Hematopoietic multipotent progenitor cell treated with erythropoietin and hydrocortisone succinate and interleukin-3 and kit ligand, for 17 days (in vitro differentiated cells): ENCODE data around the gene DHRS7.

Source experiments
- DNase-seq: peaks from one replicate; pipeline ENCODE4 v3.0.0-alpha.2; 2015; ENCODE audit warnings: low spot score

The DHRS7 gene

DNA sequence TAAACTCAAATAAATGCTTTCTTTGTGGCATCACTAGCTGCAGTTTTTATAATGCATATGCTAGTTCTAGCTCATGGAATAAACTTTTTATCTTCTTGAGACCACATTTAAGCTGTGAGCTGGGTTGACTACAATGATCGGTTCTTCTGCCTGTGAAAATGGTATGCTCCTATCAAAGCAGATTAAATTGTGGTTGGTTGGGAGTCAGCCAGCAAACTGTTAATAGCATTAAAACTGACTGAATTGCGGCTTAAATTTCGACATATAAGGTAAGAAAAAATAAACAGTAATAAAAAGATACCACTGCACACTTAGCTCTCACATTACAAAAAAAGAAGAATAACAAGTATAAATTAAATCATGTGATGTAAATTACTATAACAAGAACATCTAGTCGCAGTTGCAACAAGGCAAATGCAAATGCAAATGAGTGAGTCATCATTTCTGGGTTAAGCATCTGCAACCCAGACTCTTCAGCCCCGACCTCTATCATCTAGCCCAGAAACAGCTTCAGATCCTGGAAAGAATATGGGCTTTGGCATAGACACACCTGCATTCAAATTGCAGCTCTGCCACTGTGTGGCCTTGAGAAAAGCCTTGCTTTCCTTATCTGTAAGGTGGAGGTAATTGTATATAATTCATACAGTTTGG is 19.8 kb upstream of the DHRS7 start:
- DNase-seq = no peak

DNA sequence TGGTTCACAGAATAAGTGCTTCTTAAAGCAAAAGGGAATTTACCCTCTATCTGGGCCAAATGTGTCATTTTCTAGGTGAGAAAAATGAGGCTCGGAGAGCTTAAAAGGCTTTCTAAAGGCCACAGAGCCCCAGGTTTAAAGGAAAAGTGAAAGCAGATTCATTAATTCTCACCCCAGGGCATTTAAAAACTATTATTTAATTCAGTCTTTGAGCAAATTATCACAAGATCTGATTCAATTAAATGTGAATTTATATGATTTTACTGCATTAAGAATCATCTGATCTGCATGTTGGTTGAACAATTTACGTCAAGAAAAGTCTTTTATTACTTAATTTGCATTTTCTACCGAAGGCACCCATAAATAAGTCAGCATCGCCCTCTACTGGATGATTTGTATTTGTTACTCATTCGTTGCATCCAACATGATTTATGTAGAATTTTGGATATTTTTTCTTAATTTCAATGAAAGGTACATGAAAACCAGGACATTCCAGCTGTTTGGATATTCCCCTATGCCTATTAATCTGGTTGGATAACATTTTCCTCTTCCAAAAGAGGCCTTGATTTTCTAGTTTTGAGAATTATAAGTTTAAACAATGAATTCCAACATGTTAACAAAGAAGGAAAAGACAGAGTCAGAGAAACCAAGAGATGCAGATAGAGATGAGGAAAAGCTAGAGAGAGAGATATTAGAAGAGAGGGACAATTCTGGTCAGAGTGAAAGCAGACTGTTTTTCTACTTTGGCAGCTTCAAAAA is 19.1 kb upstream of the DHRS7 start:
- DNase-seq = peak; percentile 84

DNA sequence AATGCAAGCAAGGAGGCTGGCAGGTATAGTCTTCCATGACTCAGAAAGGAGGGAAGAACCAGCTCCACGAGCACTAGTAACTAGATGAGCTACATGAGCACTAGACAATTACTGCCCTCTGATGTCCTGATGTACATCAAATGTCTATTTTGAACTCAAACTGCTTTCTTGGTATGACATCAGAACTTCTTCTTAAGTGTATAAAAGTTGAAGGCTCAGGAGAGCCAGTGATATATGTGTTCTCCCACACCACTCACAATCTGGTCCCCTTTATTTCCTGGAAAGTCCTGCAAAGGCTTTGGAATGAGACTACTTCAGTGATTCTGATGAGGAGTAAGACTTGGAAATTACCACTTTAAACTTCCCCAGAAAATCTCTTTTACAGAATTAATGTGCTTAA is 18.5 kb upstream of the DHRS7 start:
- DNase-seq = no peak

DNA sequence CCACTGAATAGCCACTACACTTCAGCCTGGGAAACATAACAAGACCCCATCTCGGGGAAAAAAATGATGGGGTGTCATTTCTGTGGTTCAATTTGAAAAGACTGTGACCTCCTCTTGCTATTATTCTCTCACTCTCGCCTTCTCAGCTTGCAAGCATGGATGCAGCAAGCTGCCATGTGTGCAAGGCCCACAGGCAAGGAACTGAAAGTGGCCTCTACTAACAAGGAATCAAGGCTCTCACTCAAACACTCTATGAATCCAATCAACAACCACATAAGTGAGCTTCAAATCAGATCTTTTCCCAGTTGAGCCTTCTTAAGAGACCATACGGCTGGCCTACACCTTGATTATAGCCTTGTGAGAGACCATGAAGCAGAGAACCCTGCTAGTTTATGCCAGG is 17.9 kb upstream of the DHRS7 start:
- DNase-seq = no peak

DNA sequence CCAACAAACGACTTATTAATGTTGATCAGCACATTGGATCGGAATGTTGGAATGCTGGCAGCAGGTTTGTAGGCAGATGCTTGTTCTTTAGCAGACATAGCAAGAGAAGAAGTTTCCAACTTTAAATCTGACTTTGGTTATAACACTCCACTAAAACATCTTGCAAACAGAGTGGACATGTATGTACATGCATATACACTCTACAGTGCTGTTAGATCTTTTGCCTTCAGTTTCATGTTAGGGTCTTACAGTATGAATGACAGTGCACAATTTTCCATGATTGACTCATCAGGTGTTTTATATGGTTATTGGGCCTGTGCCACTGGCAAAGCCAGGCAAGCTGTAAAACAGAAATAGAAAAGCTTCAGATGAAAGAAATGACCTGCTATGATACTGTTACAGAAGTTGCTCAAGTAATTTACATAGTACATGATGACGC is 14.3 kb upstream of the DHRS7 start:
- DNase-seq = no peak

DNA sequence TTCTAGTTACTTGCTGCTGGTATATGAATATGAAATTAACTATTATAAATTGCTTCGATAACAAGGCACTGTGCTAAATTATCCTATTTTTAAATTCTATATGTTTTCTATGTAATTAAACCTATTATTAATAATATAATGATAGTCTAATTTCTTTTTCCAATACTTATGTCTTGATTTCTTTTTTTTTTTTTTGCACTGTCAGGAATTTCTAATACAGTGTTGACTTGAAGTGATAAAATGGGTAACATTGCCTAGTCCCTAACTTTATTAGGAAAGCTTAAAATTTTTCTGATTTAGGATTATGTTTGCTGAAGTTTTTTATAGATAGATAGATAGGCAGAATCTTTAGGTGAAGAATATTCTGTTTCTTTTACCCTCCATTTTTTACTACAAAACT is 13.6 kb upstream of the DHRS7 start:
- DNase-seq = no peak

DNA sequence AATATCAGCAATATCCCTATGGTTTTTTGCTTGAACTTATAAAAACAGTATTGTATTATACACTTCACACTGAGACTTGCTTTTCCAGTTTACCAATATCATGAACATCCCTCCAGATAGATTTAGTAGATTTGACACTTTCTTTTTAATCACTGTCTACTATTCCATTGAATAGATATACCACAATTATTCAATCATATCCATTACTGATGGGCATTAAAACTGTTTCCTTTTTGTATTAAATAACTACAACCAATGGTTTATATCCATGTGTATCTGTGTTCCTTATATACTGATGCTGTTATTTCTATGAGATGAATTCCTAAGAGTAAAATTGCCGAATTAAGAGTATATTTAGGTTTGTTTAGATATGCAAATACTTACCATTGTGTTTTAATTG is 13.0 kb upstream of the DHRS7 start:
- no peak for DNase-seq

DNA sequence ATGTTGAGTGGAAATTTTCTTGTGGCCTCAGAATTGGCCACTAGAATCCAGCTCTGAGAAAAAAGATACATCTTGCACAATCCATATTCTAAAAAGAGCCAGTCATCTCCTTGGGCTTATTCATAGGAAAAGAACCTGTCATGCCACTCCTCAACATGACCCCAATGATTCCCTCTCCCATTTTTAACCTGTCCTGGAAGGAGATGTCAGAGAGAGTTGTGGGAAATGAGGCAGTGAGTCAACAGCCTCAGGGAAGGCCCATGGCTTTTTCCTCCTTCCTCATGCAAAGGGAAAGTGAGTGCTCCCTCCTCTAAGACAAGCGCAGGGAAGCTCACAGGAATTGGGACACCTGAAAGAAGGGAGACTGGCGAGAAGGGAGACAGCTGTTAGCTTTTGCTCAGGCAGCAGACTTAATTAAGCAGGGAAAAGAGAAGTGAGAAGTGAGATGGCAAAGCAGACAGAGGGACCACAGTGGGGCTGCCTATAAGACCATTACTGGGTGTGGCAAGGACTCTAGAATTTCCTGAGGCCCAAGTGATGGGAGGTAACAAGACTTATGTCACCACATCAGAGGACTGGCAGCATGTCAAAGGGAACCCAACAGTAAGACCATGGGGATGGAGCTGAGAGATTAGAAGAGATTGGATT is 10.2 kb upstream of the DHRS7 start:
- no peak for DNase-seq

DNA sequence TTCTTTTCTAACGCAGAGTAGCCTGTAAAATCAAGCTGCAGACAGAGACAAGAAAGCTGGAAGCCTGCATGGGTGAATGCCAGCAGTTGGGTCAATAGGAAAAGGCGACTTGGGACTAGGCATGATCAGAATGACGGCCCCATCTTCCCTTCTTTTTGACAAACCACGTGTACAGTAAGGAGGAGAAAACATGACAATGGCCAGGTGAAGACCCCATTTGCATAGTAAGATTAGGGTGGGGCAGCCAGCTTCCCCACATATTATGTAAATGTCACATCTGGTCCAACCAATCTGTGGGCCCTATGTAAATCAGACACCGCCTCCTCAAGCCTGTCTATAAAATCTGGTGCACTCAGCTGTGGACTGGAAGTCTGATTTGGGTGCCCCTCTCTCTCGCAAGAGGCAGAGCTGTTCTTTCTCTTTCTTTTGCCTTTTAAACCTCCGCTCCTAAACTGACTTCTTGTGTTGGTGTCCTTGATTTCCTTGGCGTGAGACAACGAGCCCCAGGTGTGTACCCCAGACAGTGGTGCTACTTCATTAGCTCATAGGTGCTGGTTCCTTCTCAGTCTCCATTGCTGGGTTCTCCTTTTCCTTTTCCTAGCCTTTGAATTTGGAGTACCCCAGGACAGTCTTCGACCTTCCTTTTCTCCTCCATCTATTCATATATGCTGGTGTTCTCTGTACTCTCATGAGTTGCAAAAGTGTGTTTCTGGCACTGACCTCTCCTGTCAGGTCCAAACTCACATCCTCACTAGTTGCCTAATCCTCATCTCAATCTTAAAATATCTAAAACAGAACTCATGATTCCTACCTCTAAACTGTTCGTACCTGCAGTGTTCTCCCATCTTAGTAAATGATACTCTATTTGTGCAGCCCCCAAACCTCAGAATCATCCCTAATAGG is 9.4 kb upstream of the DHRS7 start:
- no peak for DNase-seq

DNA sequence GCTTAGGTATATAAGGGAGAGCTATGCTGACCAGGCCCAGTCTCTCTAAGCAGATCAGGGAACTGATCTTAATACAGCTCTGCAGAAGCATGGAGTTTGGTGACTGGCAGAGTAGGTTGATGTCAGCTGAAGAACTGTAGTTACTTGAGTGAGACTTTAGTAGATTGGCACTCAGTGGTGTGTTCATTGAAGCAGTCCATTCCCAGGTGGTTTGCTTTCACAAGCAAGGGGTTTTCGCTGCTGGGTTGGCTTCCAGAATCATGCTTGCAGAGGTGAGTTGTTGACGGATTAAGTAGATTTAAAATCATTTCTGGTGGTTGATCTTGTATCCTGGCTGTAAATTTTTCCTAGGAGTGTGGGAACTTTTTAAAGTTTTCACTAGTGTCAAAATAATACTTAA is 6.5 kb upstream of the DHRS7 start:
- DNase-seq = no peak

DNA sequence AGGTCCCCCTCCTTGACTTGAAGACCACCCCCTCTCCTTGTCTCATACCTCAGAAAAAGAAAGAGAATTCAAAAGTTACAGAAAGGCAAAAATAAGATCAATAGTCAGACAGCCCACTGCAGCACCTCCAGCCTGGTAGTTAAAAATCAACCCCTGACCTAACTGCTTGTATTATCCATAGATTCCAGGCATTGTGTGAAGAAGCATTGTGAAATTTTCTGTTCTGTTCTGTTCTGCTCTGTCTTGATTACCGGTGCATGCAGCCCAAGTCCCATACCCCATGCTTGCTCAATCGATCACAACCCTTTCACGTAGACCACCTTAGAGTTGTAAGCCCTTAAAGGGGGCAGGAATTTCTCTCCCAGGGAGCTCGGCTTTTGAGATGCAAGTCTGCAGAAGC is 5.8 kb upstream of the DHRS7 start:
- DNase-seq = no peak

DNA sequence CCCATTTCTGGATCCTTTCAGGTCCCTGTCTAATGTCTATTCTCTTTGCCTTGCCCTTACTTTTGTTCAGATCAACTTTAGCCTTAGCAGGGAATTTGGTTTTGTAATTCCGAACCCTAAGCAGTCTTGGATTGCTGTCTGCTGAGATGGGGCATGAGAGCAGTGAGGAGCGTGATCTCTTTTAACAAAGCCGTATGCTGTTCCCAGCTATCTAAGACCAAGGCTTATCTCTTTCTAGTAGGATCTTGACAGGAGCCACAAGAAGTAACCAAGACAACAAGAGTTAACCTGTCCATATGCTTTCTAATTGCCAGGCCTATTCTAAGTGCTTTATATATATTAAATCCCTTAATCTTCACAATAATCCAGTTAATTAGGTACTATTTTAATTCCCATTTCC is 4.5 kb upstream of the DHRS7 start:
- no peak for DNase-seq

DNA sequence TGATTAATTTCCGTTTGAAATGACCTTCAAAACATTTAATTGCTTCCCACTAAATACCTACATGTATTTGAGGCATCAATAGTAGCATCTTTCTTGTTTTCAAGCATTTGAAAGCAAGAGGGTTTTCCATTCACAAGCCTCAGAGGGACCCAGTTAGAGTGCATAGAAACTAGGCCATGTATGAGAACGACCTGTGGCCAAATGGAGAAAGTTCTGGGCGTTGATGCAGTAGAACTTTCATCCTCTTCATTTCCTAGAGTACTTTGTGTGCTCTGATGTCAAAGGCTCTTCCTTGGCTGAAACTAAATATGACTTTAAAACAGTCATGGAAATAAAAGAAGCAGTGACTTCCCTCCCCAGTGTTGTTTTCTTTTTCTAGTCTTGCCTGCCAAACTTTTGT is 944 bp upstream of the DHRS7 start:
- no peak for DNase-seq

DNA sequence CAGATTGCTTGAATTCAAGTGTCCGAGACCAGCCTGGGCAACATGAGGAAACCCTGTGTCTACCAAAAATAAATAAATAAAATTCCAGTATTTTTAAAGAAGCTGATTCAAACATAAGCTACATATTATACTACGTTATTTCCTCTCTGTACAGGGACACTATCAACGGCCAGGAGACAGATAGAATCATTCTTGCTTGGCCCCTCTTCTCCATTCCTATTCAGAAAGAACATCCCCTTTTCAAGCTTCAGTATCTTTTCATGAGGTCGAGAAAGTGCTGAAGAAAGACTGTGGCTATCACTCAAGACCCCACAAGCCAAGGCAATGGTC is 314 bp upstream of the DHRS7 start:
- DNase-seq = no peak

DNA sequence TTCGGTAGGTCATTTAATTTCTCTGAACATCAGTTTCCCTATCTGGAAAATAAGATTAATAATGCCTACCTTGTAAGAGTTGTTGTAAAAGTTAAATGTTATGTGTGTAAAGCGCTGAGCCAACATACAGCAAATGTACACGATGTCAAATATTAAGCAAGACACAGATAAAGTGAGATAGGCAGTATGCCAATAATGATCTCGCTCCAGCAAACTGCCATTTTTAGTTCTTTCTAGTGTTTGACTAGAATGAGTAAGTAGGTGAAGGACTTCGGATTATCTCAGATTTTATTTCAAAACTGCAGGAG is 840 bp downstream of the DHRS7 start:
- DNase-seq = peak; percentile 73

DNA sequence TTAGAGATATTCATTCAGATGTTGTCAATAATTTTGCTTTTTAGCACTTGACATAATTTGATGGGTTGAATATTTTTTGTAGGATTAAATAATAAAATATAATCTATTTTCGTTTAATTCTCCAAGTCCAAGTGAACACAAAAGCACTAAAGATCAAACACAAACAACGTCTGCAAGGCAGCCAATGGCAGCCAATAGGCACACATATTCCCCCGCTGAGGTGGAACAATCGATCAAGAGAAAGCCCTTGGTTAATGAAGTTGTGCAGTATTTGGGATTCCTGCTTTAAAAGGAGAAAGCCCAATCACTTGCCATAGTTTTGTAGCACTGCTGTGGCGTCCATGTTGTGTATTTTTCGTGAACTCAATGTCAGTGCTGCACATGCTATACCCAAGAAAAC is 1.5 kb downstream of the DHRS7 start:
- no peak for DNase-seq

DNA sequence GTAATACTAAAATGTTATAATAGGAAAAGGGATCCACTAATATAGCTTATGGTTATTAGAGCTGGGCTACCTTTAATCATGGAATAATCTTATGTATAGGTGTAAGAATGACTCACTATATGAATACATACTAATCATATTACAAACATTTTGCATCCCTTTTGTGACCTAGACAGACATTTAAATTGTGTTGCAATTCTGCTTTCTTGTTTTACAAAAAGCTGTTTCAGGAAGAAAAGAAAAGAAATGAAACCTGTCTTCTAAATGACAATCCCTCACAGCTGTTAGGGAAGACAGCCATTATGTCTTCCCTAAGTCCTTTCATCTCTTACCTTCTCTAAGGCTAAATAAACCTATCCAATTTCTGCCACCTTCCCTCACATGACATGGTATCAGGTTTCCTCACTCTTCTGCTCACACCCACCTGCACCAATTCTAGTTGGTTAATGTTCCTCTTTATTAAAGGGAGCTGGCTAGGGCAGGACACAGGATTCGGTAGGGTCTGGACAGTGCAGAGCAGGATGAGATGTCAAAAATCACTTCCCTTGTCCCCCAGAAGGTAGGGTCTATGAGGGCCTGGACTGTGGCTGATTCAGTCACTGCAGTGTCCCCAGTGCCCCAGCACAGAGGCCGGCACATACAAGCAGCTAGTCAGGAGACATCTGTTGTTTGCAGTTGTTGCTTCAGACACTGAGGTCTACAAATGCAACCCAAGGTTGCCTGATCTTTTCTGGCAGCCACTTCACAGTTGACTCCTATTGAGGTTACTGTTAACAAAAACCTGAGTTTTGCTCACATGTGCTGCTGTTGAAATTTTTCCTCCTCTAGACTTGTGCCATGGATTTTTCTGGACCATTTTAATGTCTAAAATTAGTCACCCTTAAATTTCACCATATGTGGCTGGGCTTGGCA is 3.7 kb downstream of the DHRS7 start:
- DNase-seq = no peak

DNA sequence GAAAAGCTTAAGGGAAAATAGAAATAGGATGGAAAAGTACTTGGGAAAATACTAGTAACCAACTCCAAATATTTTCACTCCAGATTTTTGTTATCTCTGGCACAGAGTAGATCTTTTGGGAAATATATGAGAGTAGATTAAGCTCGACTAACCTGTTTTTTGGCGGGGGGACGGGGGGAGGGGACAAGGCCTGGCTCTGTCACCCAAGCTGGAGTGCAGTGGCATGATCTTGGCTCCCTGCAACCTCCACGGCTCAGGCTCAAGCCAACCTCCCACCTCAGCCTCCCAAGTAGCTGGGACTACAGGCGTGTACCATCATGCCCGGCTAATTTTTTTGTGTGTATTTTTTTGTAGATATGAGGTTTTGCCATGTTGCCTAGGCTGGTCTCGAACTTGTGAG is 4.8 kb downstream of the DHRS7 start:
- no peak for DNase-seq

DNA sequence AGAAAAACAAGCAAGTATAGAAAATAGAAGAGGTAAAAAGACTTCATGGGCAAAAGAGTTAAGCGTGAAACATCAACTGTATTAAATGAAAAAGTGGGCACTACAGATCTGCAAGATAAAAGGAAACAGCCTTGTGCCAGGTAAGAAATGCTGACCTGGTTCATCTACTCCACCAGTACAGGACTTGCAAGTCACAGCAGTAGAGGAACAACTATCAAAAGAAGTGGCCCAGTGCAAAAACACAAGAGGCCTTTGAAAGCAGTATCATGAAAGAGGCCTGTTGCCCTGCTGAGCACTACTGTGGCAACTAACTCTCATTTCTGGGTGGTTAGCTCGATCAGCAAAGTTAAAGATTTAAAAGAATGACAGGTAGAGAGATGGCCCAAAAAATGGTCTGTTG is 10.5 kb downstream of the DHRS7 start:
- DNase-seq = no peak

DNA sequence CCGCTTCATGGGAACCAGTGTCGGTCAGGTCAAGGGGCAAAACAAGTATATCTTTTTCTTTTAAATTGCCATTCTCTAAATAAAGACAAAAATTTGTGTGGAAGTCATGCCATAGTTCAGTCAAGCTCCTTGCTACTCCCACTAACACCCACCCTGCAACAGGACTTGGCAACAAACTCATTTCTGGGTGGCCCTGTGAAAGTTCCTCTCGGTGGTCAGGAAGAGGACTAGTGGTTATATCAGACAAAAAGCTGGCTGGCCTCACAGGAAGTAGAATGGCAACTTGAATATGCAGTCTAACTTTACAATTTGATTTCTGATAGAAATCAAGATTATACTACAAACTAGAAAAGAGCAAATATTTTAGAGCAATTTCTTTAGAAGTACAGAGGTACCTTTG is 11.2 kb downstream of the DHRS7 start:
- DNase-seq = no peak

DNA sequence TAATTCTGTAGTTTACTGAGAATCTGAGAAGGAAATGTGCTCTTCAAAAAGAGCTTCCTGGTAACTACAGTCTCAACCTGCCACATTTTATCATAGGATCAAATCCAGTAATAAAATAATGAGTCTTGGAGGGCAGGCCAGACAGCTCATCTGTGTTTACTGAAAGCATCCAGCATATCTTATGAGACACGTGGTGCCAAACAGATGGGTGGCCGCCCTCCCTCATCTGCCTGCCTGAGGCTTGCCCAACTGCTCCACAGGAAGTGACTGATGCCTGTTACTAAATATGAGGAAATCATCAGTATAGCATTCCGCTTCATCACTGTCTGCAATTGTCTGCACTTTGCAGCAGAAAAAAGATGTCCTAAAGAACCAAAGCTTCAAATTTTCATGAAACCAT is 13.5 kb downstream of the DHRS7 start:
- peak; percentile 70 for DNase-seq

DNA sequence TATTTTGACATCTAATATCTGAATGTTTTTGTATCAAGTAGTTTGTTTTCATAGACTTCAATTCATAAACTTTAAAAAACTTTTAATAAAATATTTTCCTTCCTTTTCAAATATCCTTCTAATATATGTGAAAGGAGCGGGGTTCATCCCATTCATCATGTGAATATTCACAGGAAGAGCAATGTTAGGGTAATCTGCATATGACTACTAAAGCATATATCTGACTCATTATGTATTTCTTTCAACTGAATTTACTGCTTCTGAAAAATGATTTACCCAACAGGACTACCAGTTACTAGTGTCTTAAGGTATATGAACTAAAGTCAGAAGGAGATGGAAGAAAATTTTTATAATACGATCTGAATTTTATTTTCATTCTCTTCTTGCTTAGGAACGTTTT is 30.5 kb downstream of the DHRS7 start:
- no peak for DNase-seq
